Smooth muscle cell of trachea (primary cell): ENCODE data around the gene DNAH5. TPM values are rescaled to one million over a fixed set of nuclear protein-coding genes. Genes with fewer than 3 reads are reported as not detected.

Experiments used
- total RNA-seq: library from RNA; depleted of rRNA; stranded (reverse); fragments of >200 nt; gene quantifications from 2 replicates; pipeline ENCODE4 v1.2.1, GENCODE V29; 2014

The DNAH5 gene, protein sequence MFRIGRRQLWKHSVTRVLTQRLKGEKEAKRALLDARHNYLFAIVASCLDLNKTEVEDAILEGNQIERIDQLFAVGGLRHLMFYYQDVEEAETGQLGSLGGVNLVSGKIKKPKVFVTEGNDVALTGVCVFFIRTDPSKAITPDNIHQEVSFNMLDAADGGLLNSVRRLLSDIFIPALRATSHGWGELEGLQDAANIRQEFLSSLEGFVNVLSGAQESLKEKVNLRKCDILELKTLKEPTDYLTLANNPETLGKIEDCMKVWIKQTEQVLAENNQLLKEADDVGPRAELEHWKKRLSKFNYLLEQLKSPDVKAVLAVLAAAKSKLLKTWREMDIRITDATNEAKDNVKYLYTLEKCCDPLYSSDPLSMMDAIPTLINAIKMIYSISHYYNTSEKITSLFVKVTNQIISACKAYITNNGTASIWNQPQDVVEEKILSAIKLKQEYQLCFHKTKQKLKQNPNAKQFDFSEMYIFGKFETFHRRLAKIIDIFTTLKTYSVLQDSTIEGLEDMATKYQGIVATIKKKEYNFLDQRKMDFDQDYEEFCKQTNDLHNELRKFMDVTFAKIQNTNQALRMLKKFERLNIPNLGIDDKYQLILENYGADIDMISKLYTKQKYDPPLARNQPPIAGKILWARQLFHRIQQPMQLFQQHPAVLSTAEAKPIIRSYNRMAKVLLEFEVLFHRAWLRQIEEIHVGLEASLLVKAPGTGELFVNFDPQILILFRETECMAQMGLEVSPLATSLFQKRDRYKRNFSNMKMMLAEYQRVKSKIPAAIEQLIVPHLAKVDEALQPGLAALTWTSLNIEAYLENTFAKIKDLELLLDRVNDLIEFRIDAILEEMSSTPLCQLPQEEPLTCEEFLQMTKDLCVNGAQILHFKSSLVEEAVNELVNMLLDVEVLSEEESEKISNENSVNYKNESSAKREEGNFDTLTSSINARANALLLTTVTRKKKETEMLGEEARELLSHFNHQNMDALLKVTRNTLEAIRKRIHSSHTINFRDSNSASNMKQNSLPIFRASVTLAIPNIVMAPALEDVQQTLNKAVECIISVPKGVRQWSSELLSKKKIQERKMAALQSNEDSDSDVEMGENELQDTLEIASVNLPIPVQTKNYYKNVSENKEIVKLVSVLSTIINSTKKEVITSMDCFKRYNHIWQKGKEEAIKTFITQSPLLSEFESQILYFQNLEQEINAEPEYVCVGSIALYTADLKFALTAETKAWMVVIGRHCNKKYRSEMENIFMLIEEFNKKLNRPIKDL (N-terminal part only)
- total RNA-seq = 2.2 and 2.6 TPM in 2 replicates

GRCh38 chr5:13944560-13945199, at the start of gene DNAH5:
TSS of gene DNAH5 (minus strand) at chr5:13944688. CDS start at chr5:13944438, 250 bp downstream.

Other genes with a start within 250 kb of the DNAH5 start
- 296 and 319 TPM in 2 replicates for gene TRIO, start 198.7 kb upstream of the DNAH5 start, total RNA-seq